NCI-H345 treated with DMSO at 0.1 percent for 48 hours (cell line): ENCODE data around the gene PALLD.

ENCODE experiments used
- DNase-seq: peaks from one replicate; lab custom pipeline; 2025; ENCODE audit not compliant: unreplicated experiment; lab: John Stamatoyannopoulos, UW

The PALLD gene

DNA sequence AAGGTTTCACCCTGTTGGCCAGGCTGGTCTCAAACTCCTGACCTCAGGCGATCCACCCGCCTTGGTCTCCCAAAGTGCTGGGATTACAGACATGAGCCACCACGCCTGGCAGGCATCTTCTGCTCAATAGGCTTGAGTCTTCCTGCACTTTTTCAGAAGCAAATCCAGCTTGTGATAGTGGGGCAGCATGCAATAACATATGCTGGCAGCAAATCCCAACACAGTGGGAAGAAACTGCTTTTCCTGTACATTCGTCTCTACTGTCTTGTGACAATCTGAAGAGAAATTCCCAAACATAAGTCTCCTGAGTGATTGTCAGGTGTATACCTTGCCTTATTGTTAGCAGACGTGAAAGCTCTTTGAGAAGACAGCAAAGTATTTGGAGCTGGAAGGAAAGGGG, 145.7 kb downstream of the PALLD start:
- DNase-seq, result no peak

DNA sequence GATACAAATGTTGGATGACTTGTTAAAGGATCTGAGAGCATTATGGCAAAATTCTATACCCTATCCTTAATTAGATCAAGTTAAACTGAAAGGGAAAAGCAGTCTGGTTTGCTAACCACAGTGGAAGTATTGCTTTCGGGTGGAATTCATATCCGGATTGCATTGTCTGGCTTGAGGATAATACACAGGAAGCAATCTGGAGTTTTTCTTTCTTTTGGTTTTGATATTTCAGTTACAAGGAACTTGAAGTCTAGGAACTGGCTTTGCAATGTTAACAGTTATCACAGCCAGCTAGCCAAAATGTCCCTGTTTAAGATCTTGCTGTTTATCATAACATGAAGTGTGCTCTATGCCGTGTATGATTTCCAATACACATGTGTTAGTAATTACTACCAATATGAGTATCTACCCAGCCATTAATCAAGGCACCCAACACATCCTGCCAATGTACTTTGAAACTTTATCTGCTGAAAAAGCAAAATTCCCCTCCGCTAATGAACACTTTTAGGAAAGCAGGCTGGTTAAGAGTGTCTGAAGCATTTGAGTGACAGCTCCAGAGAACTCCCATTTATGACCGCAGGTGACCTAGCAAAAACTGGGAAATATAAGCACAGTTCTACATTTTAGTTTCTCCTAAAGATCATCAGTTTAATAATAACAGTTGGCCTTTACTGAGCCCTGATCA, 146.4 kb downstream of the PALLD start:
- DNase-seq, result no peak

DNA sequence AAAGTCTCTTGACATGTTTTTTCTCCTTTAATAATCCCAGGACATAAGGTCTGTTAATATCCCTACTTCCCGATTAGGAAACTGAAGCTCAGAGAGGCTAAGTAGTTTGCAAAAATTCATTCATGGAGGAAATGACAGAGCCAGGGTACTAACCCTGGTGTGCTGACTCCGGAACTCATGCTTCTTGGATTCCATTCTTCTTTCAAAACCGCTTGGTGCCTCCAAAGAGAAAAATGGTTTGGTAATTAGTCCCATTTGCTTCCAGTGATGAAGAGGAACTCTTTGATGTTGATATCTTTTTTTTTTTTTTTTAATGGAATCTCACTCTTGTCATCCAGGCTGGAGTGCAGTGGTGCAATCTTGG, 146.9 kb downstream of the PALLD start:
- DNase-seq, result no peak

DNA sequence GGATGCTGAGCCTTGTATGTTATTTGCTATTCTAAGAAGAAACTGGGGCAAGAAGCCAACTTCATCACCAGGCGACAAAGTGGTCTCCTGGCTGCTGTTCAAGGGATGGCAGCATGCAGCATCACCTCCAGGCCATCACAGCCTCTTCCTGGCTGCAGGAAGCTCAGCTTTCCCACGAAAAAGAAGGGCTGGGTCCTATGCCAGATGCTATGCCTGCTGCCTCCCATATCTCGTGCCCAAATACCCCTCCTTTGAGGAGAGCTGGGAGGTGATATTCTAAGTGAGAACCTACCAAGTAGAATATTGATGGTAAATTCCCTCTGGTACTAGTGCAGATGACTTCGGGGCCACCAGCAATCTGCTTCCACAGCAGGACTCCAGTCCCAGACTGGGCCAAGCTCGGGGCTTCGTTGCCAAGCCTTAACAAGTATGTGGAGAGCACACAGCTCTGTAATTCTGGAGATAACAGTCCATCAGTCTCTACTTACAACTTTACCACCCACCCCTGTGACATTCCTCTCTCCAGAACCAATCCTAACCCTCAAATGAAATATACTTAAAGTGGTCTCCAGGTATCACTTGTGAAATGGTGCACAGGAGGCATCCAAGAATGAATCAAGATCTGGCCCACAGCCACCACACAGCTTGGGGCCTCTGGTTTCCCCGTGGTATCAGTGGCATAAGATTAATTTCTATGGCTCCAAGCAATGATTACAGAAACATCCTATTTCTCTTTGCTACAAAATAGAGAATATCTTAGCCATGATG, 149.3 kb downstream of the PALLD start:
- no peak for DNase-seq

DNA sequence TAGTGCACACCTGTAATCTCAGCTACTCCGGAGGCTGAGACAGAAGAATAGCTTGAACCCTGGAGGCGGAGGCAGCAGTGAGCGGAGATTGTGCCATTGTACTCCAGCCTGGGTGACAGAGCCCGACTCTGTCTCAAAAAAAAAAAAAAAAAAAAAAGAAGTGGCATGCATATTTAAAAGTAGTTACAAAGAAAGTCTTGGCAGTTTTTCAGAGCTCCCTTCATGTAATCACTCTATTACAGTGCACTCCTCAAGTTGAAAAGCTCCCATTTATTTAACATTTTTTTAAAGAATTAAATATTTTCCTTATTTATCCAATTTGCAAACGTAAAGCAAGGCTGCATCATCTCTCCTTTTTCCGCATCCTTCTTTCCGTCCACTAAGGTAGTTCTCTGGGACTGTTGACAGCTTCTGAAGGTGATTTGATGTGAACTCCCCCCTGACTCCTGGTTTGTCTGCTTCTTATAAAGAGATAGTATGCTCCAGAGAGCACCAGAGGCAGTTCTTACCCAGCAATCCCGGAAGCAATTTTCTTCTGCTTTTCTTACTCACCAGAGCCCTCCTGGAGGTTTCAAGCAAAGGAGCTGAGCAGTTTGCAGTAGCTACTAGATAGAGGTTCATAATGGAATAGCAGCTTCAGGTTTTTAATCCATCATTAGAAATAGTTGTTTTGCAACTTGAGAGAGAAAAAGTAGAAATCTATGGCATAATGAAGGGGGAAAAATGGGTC, 151.0 kb downstream of the PALLD start:
- DNase-seq, result no peak

DNA sequence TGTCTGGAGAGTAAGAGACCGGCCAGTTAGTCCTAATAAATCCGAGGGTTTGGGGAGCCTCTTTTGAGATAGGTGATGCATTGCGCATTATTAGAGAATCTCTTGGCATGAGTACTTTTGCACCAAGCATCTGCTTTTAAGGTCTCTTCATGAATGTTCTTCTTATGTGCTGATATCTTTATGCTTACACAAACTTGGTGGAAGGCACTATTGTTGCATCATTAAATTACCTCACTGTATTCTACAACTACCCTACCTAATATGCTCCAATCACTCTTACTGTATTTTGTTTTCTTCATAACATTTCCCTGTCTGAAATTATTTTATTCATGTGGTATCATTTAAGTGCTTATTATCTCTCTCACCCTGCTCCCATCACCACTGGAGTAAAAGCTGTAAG, 151.6 kb downstream of the PALLD start:
- no peak for DNase-seq

DNA sequence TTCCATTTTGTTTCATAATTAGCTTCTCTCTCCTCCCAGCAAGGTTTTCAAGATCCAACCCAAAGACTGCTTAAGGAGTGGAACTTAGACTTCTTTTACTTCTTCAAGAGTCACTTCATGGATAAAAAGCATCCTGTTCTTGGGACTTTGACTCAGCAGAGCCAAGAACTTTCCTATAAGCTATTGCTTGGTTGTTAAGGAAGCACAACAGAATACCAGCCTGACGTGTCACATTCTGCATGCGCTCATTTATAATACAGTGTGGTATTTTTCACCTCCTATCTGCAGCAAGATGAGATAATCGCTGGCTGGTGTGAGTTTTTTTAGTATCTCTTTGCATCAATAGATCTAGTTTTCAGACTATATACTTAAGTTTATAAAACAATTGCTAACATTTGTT, 152.1 kb downstream of the PALLD start:
- DNase-seq, result no peak

DNA sequence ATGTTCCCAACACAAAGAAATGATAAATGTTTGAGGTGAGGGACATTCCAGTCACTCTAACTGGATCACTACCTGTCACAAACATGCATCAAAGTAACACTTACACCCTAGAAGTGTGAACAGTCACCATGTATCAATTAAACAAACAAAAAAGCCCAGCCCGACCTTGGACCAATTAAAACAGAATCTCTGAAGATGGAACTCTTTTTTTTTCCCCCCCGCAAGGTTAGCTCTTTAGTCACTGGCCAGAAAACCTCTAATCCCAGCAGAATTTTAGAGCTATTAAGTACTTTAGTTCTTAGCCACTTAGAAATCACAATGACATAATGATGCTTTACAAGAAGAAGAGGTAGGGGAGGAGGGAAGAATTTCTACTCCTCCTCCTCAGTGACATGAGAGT, 154.5 kb downstream of the PALLD start:
- no peak for DNase-seq

DNA sequence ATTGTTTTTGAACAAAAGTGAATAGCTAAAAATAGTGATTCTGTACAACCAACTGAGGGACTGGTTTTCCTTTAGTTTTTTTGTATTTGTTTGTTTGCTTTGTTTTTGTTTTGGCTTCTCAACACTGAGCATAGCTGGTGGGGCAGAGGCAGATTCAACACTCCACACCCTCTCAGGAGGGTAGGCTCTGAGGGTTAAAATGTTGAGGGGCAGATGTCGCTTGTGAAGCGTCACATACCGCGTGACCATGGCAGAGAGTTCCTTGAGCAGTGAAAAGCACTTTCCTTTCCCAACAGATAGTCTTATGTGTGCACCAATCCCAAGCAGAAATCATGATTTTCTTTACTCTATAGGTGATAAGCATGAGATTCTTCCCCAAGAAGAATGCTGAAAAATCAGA, 155.0 kb downstream of the PALLD start:
- no peak for DNase-seq

DNA sequence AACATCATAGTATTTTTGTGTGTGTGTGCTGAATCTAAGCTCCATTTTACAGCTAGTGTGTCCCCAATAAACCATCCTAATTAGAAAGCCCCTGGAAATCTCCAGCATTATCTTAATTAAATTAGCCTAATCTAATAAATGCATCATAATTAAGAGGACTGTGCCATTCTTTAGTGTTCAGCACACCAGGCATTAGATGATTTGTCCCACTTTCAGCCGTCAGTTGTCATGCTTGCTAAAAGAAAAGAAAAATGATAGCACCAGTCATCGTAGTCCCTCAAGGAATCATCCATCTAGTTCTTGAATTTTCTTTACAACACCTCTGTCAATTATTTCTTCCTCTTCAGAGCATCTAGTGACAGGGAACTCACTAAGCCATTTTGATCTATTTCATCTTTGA, 155.9 kb downstream of the PALLD start:
- no peak for DNase-seq

DNA sequence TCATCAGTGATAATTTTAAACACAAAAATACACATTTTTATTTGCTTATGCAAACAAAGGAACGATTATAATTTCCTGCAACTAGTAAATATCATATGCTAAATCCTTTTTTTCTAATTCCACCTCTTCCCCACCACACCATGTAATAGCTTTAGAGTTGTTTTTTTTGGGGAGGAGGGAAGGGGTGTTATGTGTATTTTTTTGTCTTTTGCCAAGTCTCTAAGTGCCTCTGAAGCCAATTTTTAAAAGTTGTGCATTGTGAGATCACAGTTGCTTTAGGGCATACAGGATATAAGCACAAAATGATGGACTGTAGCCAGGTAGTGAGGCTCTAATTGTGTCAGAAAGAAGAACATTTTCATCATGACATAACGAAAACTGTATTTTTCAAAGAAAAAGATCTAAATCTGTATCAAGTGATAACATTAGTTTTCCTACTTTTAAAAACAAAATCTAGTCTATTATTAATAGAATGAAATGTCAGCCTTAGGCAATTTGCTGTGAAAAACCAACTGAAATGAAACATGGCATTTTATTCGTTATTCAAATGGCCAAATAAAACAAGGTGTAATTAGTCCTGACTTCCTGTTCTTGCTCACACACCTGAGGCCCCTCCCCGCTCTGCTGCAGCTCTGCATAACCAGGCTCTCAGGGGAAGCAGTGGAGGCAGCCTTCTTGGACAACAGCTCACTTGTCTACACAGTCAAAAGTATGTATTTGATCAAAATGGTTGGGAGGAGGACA, 157.4 kb downstream of the PALLD start:
- DNase-seq, result no peak

DNA sequence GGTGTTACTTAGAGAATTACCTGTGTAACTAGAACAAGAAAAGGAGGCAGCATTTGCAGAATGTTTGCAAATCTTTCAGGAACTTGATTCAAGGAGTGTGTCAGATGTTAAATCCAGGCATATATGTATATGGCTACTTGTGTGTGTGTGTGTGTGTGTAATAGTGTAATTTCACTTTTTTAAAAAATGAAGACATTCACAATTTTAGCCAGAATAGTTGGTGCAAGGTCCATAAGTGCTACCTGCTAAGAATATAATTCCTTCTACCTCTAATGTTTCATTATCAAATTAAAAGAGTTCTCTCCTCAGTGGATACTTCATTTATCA, 158.0 kb downstream of the PALLD start:
- DNase-seq, result no peak

DNA sequence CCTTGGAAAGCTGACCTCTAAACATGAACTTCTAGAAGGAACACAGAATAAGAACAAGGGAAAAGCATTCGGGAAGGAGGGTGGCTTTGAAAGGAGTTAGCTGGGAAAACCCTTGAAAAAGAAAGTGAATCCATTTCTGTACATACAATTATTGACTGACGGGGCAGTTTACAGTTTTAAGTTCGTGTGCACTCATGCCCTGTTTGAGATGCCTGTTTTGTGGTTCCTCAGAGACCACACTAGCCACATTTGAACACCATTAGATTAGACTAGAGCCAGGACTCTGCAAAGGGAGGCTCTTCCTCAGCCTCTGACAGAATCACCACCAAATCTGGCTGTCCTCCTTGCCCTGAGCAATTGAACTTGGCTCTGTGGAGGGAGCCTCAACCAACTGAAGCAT, 158.3 kb downstream of the PALLD start:
- no peak for DNase-seq

DNA sequence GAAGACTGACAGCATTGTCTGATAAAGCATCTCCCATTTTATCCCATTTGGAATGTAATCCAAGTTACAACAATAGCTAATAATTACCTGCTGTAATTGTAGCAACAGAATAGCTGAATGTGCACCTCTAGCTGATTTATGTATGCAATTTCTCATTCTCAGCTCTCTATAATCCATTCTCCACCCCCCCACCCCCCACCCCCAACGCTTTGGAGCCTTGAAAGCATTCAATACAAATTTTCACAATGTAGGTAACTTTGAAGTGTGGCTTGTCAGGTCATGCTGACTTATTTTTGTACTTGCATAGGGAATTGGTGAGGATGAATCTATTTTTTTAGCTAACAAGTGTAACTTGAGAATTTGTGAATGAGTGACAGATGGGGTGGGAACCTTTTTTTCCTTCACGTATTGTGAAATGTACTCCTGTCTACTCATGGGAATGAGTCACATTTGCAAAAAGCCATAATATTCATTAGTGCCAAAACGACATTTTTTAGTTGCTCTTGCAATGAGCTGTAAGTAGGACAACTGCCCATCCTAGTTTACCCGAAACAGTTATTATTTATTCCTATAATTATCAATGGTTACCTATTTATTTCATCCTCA, 159.3 kb downstream of the PALLD start:
- DNase-seq, result no peak

DNA sequence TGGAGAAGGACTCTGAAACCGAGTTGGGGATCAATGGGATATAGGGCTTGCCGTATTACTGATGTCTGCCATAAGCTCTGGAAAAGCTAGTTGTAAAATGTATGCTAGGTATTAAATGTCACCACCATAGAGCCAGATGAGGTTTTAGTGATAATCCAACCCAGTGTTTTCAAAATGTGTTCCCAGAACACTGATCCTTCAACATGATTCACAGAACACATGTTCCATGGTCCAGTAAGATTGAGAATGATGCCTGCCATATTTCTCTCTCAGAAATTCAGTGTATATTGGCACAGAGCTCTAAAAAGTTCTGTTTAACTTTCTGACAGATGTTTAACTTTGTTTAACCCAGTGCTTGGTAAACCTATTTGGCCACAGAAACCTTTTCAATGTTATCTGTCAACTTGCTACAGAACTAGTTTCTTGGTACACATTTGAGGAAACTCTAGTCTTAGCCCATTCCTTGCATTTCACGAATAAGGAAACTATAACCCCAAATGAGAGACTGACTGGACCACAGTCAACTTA, 160.2 kb downstream of the PALLD start:
- no peak for DNase-seq

DNA sequence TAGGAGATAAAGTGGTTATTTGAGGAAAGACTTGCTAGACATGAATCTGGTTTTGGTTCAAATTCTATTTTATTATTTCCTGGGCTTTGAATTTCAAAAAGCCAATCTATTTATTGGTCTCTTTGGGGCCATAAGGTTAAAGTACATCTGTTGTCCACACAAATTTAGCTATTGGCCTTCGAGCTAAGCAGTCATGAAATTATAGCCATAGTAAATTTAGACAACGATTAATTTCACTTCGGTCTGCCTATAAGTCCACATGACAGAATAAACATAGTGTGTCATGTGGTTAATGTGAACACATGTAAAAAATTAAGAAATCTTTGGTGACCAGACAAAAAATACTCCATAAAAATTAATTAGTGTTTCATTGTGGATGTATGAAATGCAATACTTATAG, 161.9 kb downstream of the PALLD start:
- no peak for DNase-seq

DNA sequence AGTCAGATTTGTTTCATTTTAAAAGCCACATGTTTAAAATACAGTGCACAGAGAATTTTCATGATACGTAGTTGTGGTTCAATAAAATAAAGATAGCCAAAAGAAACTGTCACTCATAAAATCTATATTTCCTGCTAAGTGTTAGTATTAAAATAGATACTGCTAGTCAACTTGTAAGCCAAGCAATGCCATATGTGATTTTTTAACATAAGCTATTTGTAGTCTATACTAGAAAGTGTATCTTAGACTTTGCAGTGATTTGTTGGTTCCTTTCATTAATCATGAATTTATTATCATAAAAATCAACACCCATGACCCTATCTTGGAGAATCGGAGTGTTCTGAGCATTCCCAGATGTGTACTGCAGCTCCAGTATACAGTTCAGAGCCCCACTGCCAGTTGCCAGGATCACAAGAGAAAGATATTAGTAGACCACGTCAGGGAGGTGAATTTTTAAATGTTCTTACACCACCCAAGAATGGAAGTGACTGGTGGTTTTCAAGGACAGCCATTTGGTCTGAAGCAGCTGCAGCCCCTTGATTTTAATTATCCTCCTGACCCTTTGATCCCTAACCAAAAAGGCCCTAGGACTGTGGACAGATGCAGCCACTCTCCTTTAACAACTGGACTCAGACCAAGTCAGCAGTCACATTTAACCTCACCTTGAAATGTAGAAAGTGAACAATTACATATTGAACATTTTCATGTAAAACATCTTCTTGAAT, 163.1 kb downstream of the PALLD start:
- no peak for DNase-seq

DNA sequence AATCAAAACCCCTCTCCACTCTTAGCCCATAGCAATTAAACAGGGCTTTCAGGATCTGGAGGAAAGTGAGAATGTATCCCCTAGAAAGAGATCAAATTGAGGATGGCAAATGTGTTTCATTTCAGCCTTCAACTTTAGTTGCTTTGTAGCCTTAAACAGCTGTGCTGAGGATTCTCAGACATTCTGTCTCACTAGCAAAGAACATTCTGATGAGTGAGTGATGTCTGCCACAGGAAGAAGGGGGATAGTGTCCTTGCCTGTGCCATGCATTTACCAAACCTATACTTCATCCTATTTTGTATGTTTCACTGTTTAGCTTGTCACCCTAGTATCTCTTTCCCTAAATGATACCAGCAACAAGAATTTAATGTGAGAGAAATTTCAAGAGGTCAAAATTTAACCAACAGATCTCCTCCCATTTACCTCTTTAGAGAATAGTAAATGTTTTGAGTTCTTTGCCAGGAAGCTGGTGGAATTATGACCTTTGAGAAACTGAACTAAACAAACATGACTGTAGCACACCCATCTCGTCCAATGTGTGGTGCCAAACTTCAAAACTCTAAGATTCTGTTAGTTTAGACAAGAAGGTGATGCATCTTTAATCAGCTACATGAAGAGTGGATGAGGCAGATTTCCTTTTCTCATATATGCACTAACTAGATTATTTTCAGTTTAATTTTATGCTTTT, 165.6 kb downstream of the PALLD start:
- no peak for DNase-seq

DNA sequence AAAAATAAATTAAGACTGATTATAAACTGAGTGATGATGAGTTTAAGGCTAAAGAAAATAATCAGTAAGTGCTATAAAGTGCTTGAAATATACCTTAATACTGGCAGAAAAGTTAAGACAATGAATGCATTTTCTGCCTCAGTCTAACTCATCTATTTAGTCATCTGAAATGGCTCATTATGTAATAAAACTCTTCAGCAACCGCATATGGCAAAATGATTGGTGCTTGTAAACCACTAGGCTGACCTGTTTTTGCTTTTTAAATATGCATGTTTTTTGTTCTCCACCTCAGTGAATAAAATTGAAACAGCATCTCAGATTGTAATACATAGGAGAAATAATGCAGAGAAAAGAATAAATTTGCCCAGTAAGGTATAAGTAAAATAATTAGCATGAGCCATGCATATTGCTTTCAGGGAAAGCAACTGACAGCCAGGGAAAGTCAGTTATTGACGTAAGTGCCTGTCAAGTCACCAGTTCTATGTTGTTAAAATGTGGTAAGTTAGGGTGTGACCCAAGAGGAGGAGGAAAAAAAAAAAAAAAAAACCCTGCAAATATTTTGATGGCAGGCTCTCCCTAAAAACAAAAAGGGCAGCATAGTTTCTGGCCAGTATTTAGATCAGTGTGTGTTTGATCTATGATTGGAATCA, 167.5 kb downstream of the PALLD start:
- DNase-seq, result no peak
